Stimulated activated CD4-positive, alpha-beta T cell treated with anti-CD3 and anti-CD28 coated beads, Interleukin-15, amount 100 ng/mL, for 48 hours (primary cell): ENCODE data around the gene ASCC2.
"Not testable (repeated sequence)": the region's sequence is repeated elsewhere in the genome, so short reads cannot be mapped to it uniquely, and the experiment has no call there.

Experiments used
- DNase-seq, 2 donors: peaks; one replicate each; pipeline ENCODE4 v3.0.0-alpha.2; 2020; ENCODE audit warnings: low read depth in 2 of 2

Gene ASCC2

DNA sequence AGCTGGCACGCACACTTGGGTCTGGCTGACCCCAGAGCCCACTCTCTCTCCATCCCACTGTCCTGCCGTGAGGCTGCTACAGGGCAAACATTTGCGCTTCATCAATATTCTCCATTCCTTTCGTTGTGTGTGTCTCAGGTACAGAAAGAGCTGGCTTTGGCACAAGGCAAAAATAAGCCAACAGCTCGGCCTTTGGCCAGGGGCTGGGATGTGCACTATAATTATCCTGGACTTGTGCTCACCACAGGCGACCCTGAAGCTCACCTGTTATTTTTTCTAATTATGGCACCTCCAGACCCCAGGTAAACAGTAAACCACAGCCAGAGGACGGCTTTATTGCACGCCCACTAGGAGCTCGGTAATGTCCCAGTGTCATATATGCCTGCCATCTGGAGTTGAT is 82.2 kb downstream of the ASCC2 start:
- no peak for DNase-seq

DNA sequence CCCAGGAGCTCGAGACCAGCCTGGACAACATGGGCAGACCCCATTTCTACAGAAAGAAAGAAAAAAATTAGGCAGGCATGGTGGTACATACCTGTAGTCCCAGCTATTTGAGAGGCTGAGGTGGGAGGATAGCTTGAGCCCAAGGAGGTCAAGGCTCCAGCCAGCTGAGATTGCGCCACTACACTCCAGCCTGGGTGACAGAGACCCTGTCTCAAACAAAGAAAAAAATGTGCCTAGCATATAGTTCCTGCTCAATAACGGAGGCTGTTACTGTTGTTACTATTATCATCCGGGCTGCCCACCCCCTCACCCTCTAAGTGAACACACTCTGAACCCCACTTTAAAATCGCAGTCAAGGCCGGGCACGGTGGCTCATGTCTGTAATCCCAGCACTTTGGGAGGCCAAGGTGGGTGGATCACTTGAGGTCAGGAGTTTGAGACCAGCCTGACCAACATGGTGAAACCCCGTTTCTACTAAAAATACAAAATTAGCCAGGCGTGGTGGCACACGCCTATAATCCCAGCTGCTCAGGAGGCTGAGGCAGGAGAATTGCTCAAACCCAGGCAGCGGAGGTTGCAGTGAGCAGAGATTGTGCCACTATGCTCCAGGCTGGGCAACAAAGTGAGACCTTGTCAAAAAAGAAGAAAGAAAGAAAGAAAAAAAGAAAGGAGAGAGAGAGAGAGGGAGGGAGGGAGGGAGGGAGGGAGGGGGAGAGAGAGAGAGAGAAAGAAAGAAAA is 83.2 kb downstream of the ASCC2 start:
- DNase-seq, result not testable (repeated sequence)

DNA sequence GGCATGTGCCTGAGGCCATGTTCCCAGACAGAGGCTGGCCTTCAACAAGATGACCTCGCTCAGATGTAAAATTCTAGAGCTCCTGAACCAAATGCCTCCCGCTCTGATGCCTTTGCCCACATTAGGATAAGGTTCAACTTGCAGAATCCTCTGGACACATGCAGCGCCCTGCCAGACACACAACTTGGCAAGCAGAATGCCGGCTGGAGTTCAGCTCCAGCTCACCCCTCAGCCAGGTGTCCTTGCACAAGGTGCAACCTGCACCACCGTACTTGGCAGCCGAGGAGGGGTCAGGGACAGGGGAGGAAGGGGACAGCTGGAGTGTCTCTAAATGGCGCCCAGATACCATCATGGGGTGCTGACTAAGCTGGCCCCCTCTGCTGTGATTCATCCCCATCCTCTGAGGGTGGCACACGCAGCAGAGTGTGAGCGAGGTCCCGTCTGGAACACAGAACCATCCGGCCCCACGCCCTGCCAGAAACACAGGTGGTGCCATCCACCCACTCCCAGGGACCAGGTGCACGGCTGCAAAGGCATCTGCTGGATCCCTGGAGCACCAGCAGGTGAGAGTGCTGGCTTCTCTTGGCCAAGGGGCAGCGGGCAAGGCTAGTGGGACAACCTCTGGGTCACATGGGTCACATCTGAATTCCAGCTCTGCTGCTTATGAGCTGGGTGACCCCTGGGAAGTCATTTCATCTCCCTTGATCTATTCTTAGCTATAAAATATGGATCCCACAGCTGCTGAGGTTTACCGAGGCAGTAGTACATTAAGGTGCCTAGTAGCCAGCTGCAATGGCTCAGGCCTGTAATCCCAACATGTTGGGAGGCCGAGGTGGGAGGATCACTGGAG is 84.0 kb downstream of the ASCC2 start:
- DNase-seq, result no peak

DNA sequence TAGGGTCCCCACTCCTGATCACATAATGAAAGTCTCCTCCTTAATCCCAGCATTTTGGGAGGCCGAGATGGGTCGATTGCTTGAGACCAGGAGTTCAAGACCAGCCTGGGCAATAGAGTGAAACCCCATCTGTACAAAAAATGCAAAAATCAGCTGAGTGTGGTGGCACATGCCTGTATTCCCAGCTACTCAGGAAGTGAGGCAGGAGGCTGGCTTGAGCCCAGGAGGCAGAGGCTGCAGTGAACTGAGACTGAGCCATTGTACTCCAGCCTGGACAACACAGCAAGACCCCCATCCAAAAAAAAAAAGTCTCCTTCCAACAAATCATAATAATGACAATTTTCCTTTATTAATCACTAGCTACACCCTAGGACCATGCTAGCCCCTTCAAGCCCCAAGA is 86.4 kb downstream of the ASCC2 start:
- DNase-seq, result no peak

DNA sequence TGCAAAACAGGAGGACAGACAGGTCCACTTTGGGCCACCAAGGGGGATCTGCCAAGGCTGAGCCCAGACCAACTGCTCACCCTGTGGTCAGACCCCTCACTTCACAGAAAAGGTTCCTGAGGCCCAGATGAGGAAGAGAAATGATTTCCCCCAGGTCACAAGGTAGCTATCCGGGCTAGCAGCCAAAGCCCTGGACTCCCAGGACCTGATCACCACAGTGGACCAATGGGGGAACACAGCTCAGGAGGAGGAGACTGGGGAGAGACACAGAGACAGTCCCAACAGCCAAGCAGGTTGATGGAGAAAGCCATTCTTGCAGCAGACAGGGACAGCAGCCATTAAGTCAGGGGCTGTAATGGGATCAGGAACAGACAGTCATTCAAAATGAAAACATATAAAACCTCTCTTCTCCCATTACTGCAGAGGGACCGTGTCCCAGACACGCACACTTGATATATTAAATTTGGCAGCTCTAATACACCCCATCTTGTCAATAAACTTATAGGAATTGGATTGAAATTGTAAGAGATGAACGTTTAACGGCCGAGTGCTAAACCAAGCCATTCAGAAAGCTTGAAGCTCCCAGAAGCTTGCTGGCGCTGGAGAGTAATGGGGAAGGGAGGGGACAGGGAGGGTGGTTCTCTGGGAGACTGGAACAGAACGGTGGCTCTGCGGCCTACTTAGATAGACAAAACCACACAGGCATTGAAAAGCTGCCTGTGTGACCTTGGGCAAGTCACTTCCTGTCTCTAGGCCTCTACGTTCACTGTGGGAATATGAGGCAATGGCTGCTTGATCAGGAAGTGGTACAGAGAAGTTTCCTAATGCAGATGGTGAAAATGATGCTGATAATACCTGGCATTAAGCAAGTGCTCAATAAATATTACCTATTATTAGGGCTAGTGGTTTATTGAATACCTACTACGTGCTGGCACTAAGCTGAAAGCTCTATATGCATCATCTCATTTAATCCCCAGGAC is 87.2 kb downstream of the ASCC2 start:
- no peak for DNase-seq

DNA sequence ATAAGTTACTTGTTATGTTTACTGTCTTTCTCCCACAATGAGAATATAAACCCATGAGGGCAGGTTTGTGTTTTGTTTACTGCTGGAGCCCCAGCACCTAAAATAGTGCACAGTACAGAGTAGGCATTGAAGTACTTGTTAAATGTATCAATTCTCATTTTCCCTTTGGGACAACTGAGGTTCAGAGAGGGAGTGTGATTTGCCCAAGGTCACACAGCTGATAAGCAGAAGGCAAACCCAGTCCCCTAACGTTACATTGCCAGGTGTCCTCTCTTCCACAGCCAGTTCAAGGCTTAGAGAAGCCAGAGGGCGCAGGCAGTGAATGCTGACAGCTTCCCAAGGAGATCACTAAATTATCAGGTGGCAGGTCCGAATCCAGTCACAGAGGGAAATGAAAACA is 88.0 kb downstream of the ASCC2 start:
- no peak for DNase-seq

DNA sequence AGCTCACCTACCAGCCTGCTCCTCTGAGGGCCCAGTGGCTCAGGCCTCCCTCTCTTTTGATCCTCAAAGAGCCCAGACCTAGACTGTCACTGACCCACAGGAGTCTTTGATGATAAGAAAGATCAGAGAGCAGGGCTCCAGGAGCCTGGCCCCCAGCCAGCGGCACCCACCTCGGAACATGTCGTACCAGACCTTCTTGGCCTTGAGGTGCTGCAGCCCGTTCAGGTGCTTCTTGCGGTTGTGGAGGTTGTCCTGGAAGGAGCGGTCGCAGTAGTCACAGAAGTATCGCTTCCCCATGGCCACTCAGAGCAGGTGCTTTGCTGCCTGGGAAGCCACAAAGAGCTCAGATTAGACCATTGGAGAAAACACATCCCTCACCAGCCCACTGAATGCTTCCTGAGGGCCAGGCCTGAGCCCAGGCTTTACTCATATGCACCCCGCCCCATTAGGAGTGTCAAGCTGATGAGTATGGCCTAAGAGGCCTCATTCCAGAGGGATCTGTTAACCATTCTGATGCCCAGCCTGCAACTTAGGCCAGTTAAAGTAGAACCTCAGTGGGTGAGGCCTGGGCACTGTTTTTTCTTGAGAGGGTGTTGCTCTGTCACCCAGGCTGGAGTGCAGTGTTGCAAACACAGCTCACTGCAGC is 89.7 kb downstream of the ASCC2 start:
- DNase-seq, result no peak

DNA sequence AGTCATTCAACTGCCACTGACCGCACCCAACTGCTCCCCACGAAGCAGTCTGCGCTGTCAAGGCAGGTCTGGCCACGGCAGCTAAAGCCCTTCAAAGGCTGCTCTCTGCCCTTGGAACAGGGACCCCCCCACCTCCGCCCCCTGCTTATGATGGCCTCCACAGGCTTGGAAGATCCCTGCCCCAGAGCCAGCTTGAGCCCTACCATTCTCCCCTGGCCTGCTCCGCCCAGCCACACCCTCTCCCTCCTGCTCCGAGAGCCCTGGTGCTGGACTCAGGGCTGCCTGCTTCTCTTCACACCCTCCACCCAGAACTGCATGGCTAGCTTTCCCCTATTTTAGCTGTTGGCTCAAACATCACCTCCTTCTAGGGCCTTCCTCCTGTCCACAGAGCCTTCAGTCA is 90.2 kb downstream of the ASCC2 start:
- DNase-seq, result no peak

DNA sequence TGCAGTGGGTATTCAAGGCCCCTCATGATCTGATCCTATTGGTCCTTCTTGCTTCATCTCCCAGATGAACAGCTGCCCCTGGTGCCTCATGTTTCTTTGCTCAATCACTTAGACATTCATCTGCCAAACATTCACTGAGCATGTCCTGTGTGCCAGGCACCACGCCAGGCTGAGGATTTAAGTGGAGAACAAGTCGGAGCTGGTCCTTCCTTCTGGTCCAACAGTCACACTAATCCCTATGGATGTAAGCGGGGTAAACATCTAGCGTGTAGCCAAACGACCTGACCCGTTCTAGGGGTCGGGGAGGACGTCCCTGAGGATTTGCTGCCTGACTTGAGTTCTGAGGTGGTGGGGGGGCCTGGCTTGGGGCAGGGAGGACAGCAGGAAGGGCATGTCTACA is 93.2 kb downstream of the ASCC2 start:
- no peak for DNase-seq

DNA sequence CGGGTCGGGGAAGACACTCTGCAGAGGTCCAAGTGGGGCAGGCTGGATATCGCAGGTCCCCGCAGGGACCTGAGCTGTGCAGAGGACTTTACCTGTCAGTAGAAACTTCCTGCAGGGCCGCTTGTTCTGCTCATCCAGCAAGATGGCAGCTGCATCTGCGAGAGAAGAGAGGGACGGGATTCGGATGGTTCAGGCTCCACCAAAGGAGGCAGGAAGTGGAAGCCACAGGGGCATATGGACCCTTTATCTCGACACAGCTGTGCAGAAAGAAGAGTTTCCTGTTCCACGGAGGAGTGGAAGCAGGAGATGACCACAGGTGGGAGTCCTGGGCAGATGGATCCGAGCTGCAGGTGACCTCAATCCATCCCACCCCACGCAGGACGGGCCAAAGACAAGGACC is 95.7 kb downstream of the ASCC2 start:
- no peak for DNase-seq

DNA sequence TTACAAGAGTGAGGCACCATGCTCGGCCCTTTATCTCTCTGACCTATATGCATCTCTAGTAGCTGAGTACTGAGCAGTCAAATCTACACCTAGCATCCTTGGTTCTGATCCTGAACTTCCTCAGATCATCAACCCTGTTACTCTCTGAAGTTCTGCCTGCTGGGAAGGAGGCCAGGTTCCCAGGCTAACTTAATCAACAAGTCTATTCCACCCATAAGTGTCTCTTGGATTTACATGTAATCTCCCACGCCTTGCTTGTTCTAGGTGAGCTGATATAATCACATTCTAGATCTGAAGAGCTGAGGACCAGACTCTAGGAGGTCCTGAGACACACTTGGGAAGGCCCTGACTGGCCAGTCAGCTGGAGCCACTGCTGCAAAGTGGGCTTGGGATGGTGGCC is 96.1 kb downstream of the ASCC2 start:
- no peak for DNase-seq

DNA sequence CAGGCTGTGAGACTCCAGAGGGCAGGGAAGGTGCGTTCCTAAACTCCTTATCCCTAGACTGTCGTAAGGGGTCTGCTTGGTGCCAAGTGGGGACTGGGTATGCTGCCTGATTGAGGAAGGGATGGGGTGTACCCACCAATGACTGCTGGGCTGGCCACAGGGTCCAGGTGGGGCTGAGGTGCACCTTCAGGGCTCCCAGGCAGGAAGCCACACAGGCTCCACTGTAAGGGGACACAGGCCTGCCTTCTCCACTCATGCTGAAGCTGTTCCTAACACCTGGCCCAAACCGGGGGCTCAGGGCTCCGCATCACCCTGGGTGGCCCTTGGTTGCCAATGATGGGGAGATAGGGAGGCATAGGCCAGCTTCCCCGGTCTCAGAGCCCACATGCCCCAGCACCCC is 97.9 kb downstream of the ASCC2 start:
- DNase-seq, result no peak

DNA sequence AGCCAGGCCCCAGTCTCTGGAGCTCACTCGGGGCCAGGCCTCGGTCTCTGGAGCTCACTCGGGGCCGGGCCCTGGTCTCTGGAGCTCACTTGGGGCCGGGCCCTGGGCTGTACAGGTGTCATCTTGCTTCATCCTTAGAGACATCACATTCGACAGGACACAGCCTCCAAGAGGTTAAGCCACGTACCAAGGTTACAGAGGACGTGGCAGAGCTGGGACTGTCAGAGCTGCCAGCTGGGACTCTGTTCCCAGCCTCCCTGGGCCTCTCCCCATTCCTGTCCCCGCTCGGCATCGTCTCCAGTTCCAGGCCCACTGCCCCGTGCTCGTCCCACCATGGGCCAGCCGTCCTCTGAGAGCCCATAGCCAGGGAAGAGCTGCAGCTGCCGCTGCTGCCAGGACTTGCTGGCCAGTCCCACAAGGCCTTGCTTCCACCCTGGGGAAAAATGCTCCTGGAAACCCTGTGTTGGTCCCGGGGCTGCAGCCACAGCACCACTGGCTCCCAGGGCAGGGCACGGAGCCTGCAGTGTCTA is 98.7 kb downstream of the ASCC2 start:
- no peak for DNase-seq
